GM12878 (cell line): ENCODE results near the gene SPINT2. TPM values are rescaled to one million over a fixed set of nuclear protein-coding genes. Genes with fewer than 3 reads are reported as not detected.

Experiments used
- ATAC-seq: fragments of 200-7000 bp; cut with Tn5 transposase; 3 replicates; pipeline ENCODE4 v1.9.1; 2020; ENCODE audit warnings: mild to moderate bottlenecking, moderate library complexity
- BruUV-seq: library from RNA; stranded (reverse); fragments of 400-500 nt; replicated peaks from 2 replicates; lab custom pipeline; 2021; lab: Mats Ljungman, UMichigan
- CTCF ChIA-PET: fragments of 300-600 bp; sonication (Branson Sonifier 250); formaldehyde crosslinking; extraction: SDS; loops from one replicate; lab custom pipeline; 2021; ENCODE audit warnings: inconsistent platforms; lab: Yijun Ruan, JAX
- POLR2A ChIA-PET: fragments of 350-600 bp; formaldehyde crosslinking; extraction: SDS; loops from one replicate; lab custom pipeline; 2021; ENCODE audit warnings: inconsistent platforms; lab: Charles Lee
- RAD21 ChIA-PET: fragments of 300-600 bp; sonication (Branson Sonifier 250); formaldehyde crosslinking; loops from one replicate; lab custom pipeline; 2023; ENCODE audit warnings: antibody characterized with exemption; ENCODE audit not compliant: unreplicated experiment; lab: Charles Lee
- SMC1A ChIA-PET: fragments of 300-600 bp; sonication (Branson Sonifier 250); formaldehyde crosslinking; loops from one replicate; lab custom pipeline; 2023; ENCODE audit not compliant: unreplicated experiment, uncharacterized antibody; lab: Charles Lee
- DNase-seq: peaks from one replicate; pipeline ENCODE4 v3.0.0-alpha.2; 2011; ENCODE audit warnings: low read depth, low spot score
- FAIRE-seq: peaks from 3 replicates; lab custom pipeline; 2011; peaks lifted over from hg19 to GRCh38; lab: Jason Lieb, UNC
- H2AFZ ChIP-seq: 2 replicates; pipeline ENCODE4 v1.6.0; 2011; ENCODE audit warnings: low read depth, low read length, control low read depth; ENCODE audit not compliant: control insufficient read depth
- H3K27ac ChIP-seq: 2 replicates; pipeline ENCODE4 v1.5.1; 2011; ENCODE audit warnings: control low read depth; ENCODE audit not compliant: control insufficient read depth, insufficient read depth
- H3K27me3 ChIP-seq, 2 experiments: replicated peaks in 1 of 2; 2 replicates each; pipeline versions ENCODE4 v1.6.0 to v1.6.1; 2011; ENCODE audit warnings: low read length in 1 of 2; ENCODE audit not compliant: control insufficient read depth in 2 of 2, insufficient read depth in 2 of 2
- H3K36me3 ChIP-seq, 2 experiments: 2 replicates each; pipeline ENCODE4 v1.5.1; 2011; ENCODE audit warnings: low read length in 1 of 2; ENCODE audit not compliant: control insufficient read depth in 2 of 2, insufficient read depth in 2 of 2
- H3K4me1 ChIP-seq: 2 replicates; pipeline ENCODE4 v1.6.1; 2011; ENCODE audit warnings: mild to moderate bottlenecking, low read length, moderate library complexity, mixed read lengths; ENCODE audit not compliant: control insufficient read depth, insufficient read depth
- H3K4me2 ChIP-seq: 2 replicates; pipeline ENCODE4 v1.6.0; 2011; ENCODE audit warnings: control low read depth; ENCODE audit not compliant: control insufficient read depth, insufficient read depth
- H3K4me3 ChIP-seq: fragments of 200-600 bp; sonication (generic); 2 replicates; pipeline ENCODE4 v1.5.1; 2016
- H3K79me2 ChIP-seq: 2 replicates; pipeline ENCODE4 v1.6.0; 2011; ENCODE audit warnings: low read length; ENCODE audit not compliant: control insufficient read depth, insufficient read depth
- H3K9ac ChIP-seq: 2 replicates; pipeline ENCODE4 v1.8.0; 2011; ENCODE audit warnings: low read length, control low read depth, mixed read lengths; ENCODE audit not compliant: control insufficient read depth, insufficient read depth
- H3K9me3 ChIP-seq: replicated peaks from 3 replicates; pipeline ENCODE4 v1.5.1; 2011; ENCODE audit warnings: mild to moderate bottlenecking, low read length; ENCODE audit not compliant: control insufficient read depth, insufficient read depth
- H4K20me1 ChIP-seq: 2 replicates; pipeline ENCODE4 v1.6.0; 2011; ENCODE audit not compliant: control insufficient read depth, insufficient read depth
- BRCA1 ChIP-seq: IDR thresholded peaks from 2 replicates; pipeline ENCODE4 v1.6.1; 2011; ENCODE audit warnings: low read depth, low read length, improper control_type of control experiment
- HDGF ChIP-seq: fragments of 450-650 bp; IDR thresholded peaks from 2 replicates; pipeline ENCODE4 v1.6.1; 2016; ENCODE audit warnings: antibody characterized with exemption
- KLF5 ChIP-seq: fragments of 450-650 bp; IDR thresholded peaks from 2 replicates; pipeline ENCODE4 v1.6.1; 2014; ENCODE audit warnings: mild to moderate bottlenecking; ENCODE audit not compliant: partially characterized antibody
- POLR2A ChIP-seq: IDR thresholded peaks from 2 replicates; pipeline ENCODE4 v1.6.1; 2011; ENCODE audit warnings: low read depth, mild to moderate bottlenecking, low read length
- POLR2AphosphoS5 ChIP-seq: IDR thresholded peaks from 2 replicates; pipeline ENCODE4 v1.6.1; 2011; ENCODE audit warnings: mild to moderate bottlenecking, low read length, inconsistent platforms
- RAD21 ChIP-seq: IDR thresholded peaks from 2 replicates; pipeline ENCODE4 v1.6.1; 2011; ENCODE audit warnings: mild to moderate bottlenecking, low read depth, low read length, moderate library complexity; ENCODE audit not compliant: insufficient read depth
- RELA ChIP-seq: fragments of 450-650 bp; IDR thresholded peaks from 2 replicates; pipeline ENCODE4 v1.8.0; 2014; ENCODE audit warnings: borderline replicate concordance; ENCODE audit not compliant: partially characterized antibody
- TCF7 ChIP-seq: IDR thresholded peaks from 2 replicates; pipeline ENCODE4 v1.6.1; 2014; ENCODE audit warnings: antibody characterized with exemption, borderline replicate concordance
- YBX1 ChIP-seq: fragments of 450-650 bp; IDR thresholded peaks from 2 replicates; pipeline ENCODE4 v1.6.1; 2016; ENCODE audit warnings: antibody characterized with exemption
- ZNF274 ChIP-seq: IDR thresholded peaks from one replicate; pipeline ENCODE4 v1.8.0; 2011; ENCODE audit not compliant: insufficient read length, insufficient read depth
- ZZZ3 ChIP-seq: IDR thresholded peaks from 2 replicates; pipeline ENCODE4 v1.6.1; 2011; ENCODE audit warnings: low read depth; ENCODE audit not compliant: control insufficient read depth, insufficient read length
- WGBS: methylation state at CpG from one replicate; pipeline ENCODE4 v1.1.6; 2016; ENCODE audit warnings: low lambda C conversion rate; ENCODE audit not compliant: insufficient replicate concordance, insufficient coverage; ENCODE audit errors: missing lambda C conversion rate; 5-methylcytosine and 5-hydroxymethylcytosine counted together
- in situ Hi-C: fragments of 300-500 bp; cut with MboI; formaldehyde crosslinking; loops from 9 replicates; pipeline ENCODE4 v1.14.3; 2018; ENCODE audit warnings: mixed read lengths
- intact Hi-C: fragments of 100-400 bp; cut with micrococcal nuclease; formaldehyde crosslinking; loops from one replicate; pipeline ENCODE4 v1.14.2; 2022; ENCODE audit not compliant: unreplicated experiment
- polyA plus RNA-seq, 11 experiments: library from polyadenylated mRNA; depleted of rRNA in 4 of 11; unstranded in 6 of 11; stranded (reverse) in 5 of 11; fragments of >200 nt; fragmentation: Nextera tagmentation in 4 of 11; fragmentation: Illumina TruSeq in 1 of 11; extraction: Ambion mirVana in 4 of 11; extraction: Trizol in 1 of 11; gene quantifications; 1 replicate in 1 of 11; 2 replicates in 10 of 11; pipeline versions ENCODE4 v1.2.1 to v1.2.3, GENCODE V29; 2011 to 2016; ENCODE audit warnings: inconsistent platforms in 2 of 11, missing spikeins in 2 of 11, low read depth in 1 of 11
- total RNA-seq, 4 experiments: library from RNA; depleted of rRNA in 3 of 4; stranded (reverse); fragments of >200 nt in 3 of 4; fragmentation: Illumina TruSeq in 1 of 4; extraction: Trizol in 1 of 4; gene quantifications; 2 replicates each; pipeline versions ENCODE4 v1.2.1 to v1.2.3, GENCODE V29; 2013 to 2021
- TF ChIP-seq, protein P1 (sequence below): IDR thresholded peaks from 2 replicates; pipeline ENCODE4 v1.6.1; 2011; ENCODE audit warnings: borderline replicate concordance, low read depth, mild to moderate bottlenecking, moderate library complexity, mixed read lengths, low read length; ENCODE audit not compliant: insufficient read depth; ENCODE audit errors: extremely low read length

Gene SPINT2
- total and polyA plus RNA-seq, 10 of the 15 experiments (the other 5 are each of a cell fraction or from before 2014, with no cell fraction given), result 0.15 to 26.5 (median 17.5) TPM

DNA sequence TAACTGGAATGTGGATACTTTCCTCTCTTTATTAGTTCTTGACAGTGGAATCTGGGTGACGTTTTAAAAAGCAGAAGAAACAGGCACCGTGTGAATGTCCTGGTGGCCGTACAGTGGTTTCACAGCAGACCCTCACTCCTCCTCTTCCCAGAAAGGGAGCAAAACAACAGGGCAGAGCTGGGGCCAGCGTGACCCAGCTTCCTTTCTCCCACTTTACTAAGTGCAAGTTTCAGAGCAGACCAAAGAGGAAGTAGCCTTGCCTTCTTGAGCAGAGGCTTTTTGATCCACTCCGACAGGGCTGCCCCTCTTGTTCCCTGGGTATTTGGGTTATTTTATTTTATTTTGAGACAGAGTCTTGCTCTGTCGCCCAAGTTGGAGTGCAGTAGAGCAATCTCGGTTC, 20.0 kb downstream of the SPINT2 start (continued):
- TF ChIP-seq, protein P1, sequence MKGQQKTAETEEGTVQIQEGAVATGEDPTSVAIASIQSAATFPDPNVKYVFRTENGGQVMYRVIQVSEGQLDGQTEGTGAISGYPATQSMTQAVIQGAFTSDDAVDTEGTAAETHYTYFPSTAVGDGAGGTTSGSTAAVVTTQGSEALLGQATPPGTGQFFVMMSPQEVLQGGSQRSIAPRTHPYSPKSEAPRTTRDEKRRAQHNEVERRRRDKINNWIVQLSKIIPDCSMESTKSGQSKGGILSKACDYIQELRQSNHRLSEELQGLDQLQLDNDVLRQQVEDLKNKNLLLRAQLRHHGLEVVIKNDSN, result no peak
- TF ChIP-seq, all 136 proteins: peak for 7

- WGBS, result 70% methylated on average over 5 of the region's 5 CpGs
- FAIRE-seq, result no peak
These were observed 21.2 kb downstream of the SPINT2 start for GRCh38 chr19:38285567-38285966.

GRCh38 chr19:38287604-38288003, 23.2 kb downstream of the SPINT2 start:
- ATAC-seq, result no peak
- Histone ChIP-seq H3K9ac (no peak overlapping the region), H3K79me2 (no peaks in the 10 kb centered on the region), H3K27me3 (no peaks in the 10 kb centered on the region), H4K20me1 (no peaks in the 10 kb centered on the region), H3K4me2 (no peak overlapping the region), H3K36me3 (no peaks in the 10 kb centered on the region), H3K4me3 (no peak overlapping the region), H3K27ac (no peak overlapping the region), H3K9me3 (no peaks in the 10 kb centered on the region), H2AFZ (no peak overlapping the region), H3K4me1 (peaks cover 8% of the 10 kb centered on the region)
- no peak for TF ChIP-seq POLR2A
- TF ChIP-seq ZZZ3, result no peak
- TF ChIP-seq KLF5, result no peak
- no peak for TF ChIP-seq YBX1
- no peak for TF ChIP-seq HDGF
- DNase-seq, result no peak
- ChIA-PET RAD21 (no interaction called here), CTCF (no interaction called here), POLR2A (no interaction called here), SMC1A (no interaction called here)
- intact Hi-C loops, result no loop called here
- BruUV-seq, result no TSS peak
- FAIRE-seq, result no peak
- 49% methylated on average over 9 of the region's 9 CpGs for WGBS
- in situ Hi-C loops, result no loop called here

More at GRCh38 chr19:38285567-38285966, 21.2 kb downstream of the SPINT2 start:
- no TSS peak for BruUV-seq
- SMC1A ChIA-PET, result interaction anchor here (1.1 kb wide), 1 partner anchor 45 kb away, joined by 4 read pairs; no protein-coding TSS in a partner anchor
- Histone ChIP-seq H3K9ac (no peak overlapping the region), H3K4me3 (no peak overlapping the region), H3K9me3 (no peaks in the 10 kb centered on the region), H3K27ac (no peak overlapping the region), H4K20me1 (no peaks in the 10 kb centered on the region)
- TF ChIP-seq RELA (no peak), POLR2AphosphoS5 (no peak), BRCA1 (no peak), ZNF274 (no peak), RAD21 (no peak), TCF7 (no peak)
- TF ChIP-seq, all 136 proteins: peak for 0
- in situ Hi-C loops (no loop called here), intact Hi-C loops (no loop called here)
- RAD21 ChIA-PET, result interaction anchor here (1.2 kb wide), 1 partner anchor 383 kb away, joined by 3 read pairs; no protein-coding TSS in a partner anchor
- Histone ChIP-seq H2AFZ (no peak overlapping the region), H3K4me2 (no peak overlapping the region), H3K79me2 (no peaks in the 10 kb centered on the region), H3K36me3 (no peaks in the 10 kb centered on the region), H3K27me3 (no peaks in the 10 kb centered on the region), H3K4me1 (peaks cover 8% of the 10 kb centered on the region)
- DNase-seq, result no peak
- CTCF ChIA-PET, result interaction anchor here (0.7 to 2.0 kb wide), 3 partner anchors 17 to 51 kb away, joined by 3 to 7 read pairs (median 4); no protein-coding TSS in a partner anchor
- POLR2A ChIA-PET, result no interaction called here
- ATAC-seq, result no peak
